Measurements from ENCODE around the gene ZSWIM6.

ZSWIM6 gene

DNA sequence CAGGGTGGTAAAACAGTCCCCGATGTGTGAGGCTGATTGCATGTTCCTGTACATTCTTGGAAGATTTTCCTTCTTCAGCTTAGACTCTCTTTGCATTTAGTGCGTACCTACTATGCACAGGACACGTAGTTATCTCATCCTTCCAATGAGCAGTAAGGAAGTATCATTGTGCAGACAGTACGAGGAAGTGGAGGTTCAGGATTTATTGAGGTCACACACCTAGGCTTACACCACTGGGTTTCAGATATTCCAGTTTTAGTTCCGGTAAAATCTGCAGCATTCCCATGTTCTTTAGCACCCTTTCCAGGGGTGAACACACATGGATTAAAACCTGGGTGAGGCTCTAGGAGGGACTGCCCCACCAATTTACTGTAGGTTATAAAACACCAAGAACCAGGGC is 238.7 kb downstream of the ZSWIM6 start:
- no peak for DNase-seq

DNA sequence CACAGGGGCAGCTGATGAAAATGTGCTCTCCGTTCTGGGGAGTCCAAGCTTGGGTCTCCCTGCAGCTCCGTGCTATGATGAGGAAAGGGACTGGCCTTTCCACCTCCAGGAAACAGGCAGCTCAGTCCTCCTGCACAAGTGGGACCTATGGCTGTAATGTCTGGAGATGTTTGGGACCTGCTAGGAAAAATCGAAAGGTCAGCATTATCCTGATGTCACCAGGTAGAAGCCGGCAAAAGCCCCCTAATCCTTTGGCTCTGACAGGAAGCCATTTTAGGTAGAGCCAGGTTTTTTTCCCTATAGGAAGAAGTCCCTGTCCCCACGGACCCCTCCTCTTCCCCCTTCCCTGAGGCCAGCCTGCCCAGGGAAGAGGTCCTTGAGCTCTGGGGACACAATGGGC is 240.9 kb downstream of the ZSWIM6 start:
- DNase-seq, result no peak

DNA sequence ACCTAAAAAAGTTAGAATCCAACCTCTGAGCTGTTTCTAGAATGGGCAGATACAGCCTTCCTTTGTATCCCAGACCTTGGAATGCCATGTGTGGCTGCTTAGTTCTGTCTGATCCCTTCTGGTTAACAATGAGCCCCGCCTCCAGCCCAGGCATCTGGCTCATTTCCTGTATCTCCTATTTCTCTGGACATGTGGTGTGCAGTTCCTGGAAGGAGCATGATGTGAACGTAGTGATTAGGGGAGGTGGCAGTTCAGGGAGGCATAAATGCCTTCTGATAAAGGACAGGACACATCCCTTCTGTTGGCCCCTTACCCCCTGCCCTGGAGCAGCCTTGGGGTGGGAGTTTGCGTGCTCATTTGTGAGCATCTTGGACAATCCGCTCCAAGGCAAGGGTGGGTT is 243.0 kb downstream of the ZSWIM6 start:
- DNase-seq, result no peak

DNA sequence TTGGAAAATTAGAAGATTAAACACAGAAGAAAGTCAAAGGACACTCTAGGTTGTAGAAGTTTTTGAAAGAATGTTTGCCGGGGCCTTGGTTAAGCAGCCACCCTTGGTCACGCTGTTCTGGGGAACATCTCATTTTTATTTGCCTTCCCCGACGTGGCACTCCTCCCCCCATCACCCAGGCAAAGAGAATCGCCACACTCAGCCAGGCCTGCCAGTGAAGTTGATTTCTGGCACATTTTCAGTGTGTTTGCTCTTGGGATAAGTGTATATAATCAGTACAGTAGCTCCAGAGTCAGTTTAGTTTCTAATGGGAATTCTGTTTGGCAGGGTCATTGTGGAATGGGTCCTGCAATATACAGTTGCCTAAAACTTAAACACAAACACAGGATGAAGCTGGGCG is 243.5 kb downstream of the ZSWIM6 start:
- no peak for DNase-seq

DNA sequence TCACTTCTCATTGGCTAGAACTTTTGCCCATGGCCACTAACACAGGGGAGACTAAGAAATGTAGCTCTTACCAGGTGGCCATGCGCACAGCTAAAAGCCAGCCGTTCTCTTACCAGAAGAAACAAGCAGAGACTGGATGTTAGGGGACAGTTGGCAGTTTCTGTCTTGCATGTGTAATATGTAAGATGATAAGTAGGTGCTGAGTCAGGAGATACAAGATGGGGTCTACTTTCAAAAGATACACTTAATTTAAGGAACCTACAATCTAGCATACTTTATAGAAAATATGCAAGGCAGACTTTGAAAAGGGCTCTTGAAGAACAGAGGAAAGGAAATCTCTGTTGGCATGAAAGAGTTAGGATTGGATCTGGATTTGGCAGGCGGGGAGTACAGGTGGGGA is 244.5 kb downstream of the ZSWIM6 start:
- DNase-seq, result no peak

DNA sequence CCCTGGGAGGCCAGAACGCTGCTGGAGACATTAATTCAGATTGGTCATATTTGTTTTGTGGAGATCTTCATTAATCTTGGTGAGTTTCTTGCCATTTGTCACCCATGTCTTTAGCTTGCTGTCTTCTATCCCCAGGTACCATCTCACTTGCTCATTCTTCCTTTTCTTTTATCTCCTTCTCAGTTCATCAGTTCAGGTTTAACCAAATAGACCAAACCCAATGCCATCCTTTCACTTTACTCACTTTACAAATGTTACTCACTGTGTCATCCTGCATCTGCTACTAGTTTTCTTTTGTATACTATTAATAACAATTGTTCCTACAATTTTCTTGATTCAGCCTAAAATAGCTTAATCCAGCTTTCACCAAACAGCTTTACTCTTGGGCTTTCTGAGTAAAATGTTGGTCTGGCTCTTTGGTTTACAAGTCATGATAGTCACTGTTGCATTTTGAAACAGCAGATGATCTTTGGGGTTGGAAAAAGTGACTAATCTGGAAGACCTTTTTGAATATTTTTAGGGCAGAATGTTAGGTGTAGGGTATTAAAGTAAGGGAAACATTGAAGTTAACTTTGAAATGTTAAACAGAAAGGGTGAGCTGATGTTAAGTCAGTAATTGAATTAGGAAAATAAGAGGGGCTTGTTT is 246.9 kb downstream of the ZSWIM6 start:
- no peak for DNase-seq

DNA sequence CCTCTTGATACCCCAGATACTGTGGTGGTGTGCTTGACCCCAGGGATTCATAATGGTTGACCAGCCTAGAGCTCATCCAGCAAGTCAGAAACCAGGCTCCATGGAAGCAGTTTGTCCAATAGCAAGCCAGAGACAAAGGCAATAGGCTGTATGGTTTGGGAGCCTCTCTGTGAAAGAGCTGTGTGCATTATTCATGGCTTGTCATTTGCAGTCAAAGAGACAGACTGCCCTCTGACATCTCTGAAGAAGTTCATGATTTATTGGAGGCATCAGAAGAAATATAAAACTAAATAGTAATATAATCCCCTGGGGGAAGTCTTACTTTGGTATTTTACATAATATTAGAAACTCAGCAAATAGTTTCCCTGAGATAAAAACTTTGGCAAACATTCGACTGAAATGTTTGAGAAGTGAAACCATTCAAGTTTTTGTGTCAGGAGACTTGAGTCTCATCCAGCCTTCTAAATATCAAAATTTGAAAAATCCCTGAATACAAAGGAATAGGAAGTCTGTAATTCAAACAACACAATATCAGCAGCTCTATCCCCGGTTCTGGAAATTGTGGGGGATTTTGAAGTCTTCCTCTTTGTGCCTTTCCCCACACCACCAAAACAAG is 250.3 kb downstream of the ZSWIM6 start:
- no peak for DNase-seq

DNA sequence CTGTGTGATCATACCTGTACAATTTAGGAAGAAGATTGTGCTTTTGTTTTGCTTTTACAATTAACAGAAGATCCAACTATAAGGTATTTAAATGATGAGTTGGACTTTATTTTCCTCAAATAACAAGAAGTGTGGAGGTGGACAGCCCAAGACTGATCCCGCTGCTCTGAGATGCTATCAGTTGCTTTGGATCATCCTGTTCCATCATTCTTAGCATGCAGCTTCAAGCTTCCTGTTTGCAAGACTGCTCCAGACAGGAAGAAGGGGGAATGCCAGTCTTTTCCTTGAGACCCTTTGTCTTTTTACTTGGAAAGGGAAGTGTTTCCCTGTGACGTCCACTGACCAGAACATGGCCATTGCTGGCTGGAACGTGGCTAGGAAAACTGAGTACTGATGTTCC is 250.8 kb downstream of the ZSWIM6 start:
- no peak for DNase-seq

DNA sequence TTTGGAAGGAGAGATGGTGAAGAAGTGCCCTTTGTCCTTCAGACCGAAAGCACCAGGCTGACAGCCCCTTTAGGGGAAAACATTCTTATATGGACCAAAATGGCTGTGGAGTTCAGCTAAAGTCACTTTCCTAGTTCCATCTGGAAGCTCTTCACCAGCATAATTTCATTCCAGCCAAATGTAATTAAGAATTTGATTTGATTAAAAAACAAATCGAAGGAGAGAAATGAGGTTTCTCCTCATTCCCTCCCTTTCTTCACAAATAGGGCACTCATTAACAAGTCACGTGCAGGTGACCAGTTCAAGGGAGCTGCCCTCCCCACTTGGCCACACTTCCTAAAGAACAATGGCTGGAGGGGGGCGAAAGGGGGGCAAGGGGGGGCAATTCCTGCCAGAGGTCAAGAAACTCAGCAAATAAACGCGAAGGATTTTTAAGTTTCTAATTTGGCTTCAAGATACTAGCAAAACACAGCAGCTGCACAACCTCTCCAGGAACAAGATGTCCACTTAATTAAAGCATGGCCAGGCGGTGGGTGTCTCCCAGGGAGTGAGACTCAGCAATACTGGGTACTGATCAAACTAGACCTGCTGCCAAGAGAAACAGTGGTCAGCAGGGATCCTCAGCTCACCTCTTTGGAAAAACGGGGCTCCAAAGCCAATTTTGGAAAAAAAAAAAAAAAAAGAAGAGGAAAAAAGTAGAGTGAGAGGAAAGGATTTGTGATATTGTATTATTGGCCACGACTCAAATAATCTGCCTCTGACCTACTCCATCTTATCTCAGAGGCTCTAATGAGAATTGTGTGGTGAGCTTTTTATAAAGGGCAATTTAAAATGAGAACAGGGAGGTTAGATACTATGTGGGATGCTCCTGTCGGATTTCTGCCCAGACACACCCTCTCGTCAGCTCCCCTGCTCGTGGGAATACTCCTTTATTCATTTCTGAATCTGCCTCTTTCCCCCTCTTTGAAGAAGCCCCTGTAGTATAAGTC is 254.3 kb downstream of the ZSWIM6 start:
- DNase-seq, result no peak

DNA sequence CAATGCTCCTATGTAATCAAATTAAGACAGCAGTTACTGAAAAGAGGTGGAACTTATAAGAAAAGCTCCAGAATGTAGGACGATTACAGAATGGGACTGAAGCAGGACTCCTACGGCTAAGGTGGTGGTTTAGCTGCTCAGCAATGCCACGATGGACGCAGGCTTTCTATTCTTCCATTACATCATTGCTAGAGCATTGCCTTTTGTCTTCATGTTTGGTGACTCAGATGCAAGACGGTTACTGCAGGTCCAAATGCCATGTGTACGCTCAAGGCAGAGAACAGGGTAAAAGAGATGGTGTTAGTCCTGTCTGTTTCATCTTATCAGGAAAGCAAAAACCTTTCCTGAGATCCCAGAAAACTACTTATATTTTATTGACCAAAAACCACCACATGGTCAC is 255.1 kb downstream of the ZSWIM6 start:
- DNase-seq, result no peak

DNA sequence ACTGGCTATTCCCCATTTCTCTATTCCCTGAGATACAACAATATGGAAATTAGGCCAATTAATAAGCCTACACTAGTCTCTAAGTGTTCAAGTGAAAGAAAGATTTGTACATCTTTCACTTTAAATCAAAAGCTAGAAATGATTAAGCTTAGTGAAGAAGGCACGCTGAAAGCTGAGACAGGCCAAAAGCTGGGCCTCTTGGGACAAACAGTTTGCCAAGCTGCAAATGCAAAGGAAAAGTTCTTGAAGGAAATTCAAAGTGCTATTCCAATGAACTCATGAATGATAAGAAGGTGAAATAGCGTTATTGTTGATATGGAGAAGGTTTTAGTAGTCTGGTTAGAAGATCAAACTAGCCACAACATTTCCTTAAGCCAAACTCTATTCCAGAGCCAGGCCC is 256.2 kb downstream of the ZSWIM6 start:
- DNase-seq, result no peak

DNA sequence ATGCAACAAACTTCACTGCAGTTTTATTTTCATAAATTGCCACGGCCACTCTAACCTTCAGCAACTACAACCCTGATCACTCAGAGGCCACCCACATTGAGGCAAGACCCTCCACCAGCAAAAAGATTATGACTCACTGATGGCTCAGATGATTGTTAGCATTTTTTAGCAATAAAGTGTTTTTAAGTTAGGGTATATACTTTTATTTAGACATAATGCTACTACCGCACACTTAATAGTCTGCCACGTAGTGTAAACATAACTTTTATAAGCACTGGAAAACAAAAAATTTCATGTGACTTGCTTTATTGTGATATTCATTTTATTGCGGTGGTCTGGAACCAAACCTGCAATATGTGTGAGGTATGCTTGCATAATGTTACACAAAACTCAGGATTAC is 257.9 kb downstream of the ZSWIM6 start:
- no peak for DNase-seq

DNA sequence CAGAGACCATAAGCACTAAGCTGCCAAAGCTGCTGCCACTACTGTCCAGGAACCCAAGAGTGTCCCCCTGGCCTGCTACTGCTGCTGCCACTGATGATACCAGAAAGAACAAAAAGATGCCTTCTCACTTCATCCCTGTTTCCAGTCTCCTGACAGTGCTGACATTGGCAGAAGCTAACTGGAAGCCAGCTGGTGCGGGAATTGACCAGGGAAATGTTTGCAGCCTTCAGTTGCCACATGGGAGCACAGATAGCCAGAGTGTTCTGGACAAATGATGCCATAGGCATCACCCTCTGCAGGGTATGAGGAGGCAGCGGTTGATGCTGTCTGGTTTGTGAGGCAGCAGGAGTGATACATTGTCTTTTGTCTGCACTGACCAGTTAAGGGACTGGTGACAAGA is 258.4 kb downstream of the ZSWIM6 start:
- DNase-seq, result no peak

DNA sequence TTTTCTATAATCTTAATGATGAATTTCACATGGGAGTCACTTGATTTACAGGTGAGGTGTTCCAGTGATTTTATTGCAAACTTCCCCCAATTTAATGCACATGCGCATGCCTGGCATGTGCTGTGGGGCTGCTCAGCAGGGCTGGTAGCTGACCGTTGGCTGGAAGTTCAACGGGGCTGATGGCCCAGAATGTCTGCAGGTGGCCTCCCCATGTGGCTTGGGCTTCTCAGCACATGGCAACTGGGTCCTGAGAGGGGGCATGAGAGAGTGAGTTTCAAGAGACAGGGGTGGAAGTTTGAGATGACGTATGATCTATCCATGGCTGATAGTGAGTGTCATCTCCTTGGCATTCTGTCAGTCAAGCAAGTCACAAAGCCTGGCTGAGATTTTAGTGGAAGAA is 259.8 kb downstream of the ZSWIM6 start:
- DNase-seq, result no peak

DNA sequence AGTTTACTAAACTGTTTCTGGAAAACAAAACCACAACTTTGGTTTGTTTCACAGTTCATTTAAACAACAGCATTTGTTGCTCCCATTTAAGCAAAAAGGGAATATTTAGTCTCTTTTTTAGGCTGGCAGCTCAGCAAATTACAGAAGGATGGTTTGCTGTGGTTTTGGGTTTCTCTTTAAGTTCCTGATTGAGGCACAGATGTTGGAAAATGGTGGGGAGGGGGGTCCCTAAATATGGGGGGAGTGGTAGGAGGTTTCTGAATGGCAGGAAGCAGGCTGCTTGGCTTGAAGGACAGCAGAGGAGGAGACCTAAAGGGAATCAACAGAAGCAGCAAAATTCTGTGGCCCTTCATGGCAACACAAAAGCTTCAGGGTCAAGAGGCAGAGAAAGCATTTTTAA is 263.4 kb downstream of the ZSWIM6 start:
- DNase-seq, result no peak
